Keratinocyte (primary cell): Measurements from ENCODE around the gene TARBP1. TPM values are rescaled to one million over a fixed set of nuclear protein-coding genes. Genes with fewer than 3 reads are reported as not detected.

ENCODE experiments used
- DNase-seq: peaks from one replicate; pipeline ENCODE4 v3.0.0-alpha.2; 2011; ENCODE audit warnings: low read depth, missing footprints, low spot score
- FAIRE-seq: peaks from 2 replicates; lab custom pipeline; 2011; peaks lifted over from hg19 to GRCh38; lab: Jason Lieb, UNC
- H2AFZ ChIP-seq: 2 replicates; pipeline ENCODE4 v1.6.0; 2012; ENCODE audit warnings: low read length, control low read depth, inconsistent platforms; ENCODE audit not compliant: control insufficient read depth
- H3K27ac ChIP-seq: 2 replicates; pipeline ENCODE4 v1.5.1; 2011; ENCODE audit warnings: low read length; ENCODE audit not compliant: control insufficient read depth, insufficient read depth
- H3K27me3 ChIP-seq: 3 replicates; pipeline ENCODE4 v1.6.0; 2011; ENCODE audit warnings: low read length; ENCODE audit not compliant: control insufficient read depth, insufficient read depth; ENCODE audit errors: extremely low read depth
- H3K36me3 ChIP-seq, 2 experiments: 2 replicates in 1 of 2; 3 replicates in 1 of 2; pipeline ENCODE4 v1.5.1; 2011; ENCODE audit warnings: low read length in 2 of 2, mild to moderate bottlenecking in 1 of 2; ENCODE audit not compliant: control insufficient read depth in 2 of 2, insufficient read depth in 2 of 2; ENCODE audit errors: extremely low read depth in 1 of 2
- H3K4me1 ChIP-seq: 3 replicates; pipeline ENCODE4 v1.5.1; 2011; ENCODE audit warnings: low read length; ENCODE audit not compliant: control insufficient read depth, insufficient read depth; ENCODE audit errors: extremely low read depth
- H3K4me2 ChIP-seq: 3 replicates; pipeline ENCODE4 v1.6.0; 2011; ENCODE audit warnings: low read depth, low read length; ENCODE audit not compliant: control insufficient read depth, insufficient read depth; ENCODE audit errors: extremely low read depth
- H3K4me3 ChIP-seq, 3 experiments: fragments of 200-600 bp in 1 of 3; sonication (generic) in 1 of 3; 2 replicates in 2 of 3; 3 replicates in 1 of 3; pipeline ENCODE4 v1.5.1; 2011 to 2016; ENCODE audit warnings: low read length in 3 of 3, mild to moderate bottlenecking in 3 of 3, control low read depth in 2 of 3, inconsistent platforms in 1 of 3, low read depth in 1 of 3, mixed read lengths in 1 of 3, mixed run types in 1 of 3, moderate library complexity in 1 of 3; ENCODE audit not compliant: control insufficient read depth in 2 of 3, insufficient read depth in 2 of 3; ENCODE audit errors: extremely low read depth in 1 of 3
- H3K79me2 ChIP-seq: 2 replicates; pipeline ENCODE4 v1.6.0; 2012; ENCODE audit warnings: low read length; ENCODE audit not compliant: control insufficient read depth, insufficient read depth
- H3K9ac ChIP-seq: 3 replicates; pipeline ENCODE4 v1.6.0; 2011; ENCODE audit warnings: low read length; ENCODE audit not compliant: control insufficient read depth, insufficient read depth; ENCODE audit errors: extremely low read depth
- H3K9me1 ChIP-seq: 3 replicates; pipeline ENCODE4 v1.6.0; 2011; ENCODE audit warnings: low read length; ENCODE audit not compliant: control insufficient read depth, insufficient read depth; ENCODE audit errors: extremely low read depth
- H3K9me3 ChIP-seq: 2 replicates; pipeline ENCODE4 v1.5.1; 2012; ENCODE audit warnings: low read depth, low read length; ENCODE audit not compliant: control insufficient read depth
- H4K20me1 ChIP-seq: 3 replicates; pipeline ENCODE4 v1.6.0; 2011; ENCODE audit warnings: low read length; ENCODE audit not compliant: control insufficient read depth, insufficient read depth; ENCODE audit errors: extremely low read depth
- CTCF ChIP-seq, 3 experiments: IDR thresholded peaks in 1 of 3; conservative IDR thresholded peaks in 1 of 3; optimal IDR thresholded peaks in 1 of 3; 2 replicates in 2 of 3; 3 replicates in 1 of 3; pipeline versions ENCODE3 to v1.5.1; 2011; ENCODE audit warnings: low read length in 3 of 3, mild to moderate bottlenecking in 3 of 3, moderate library complexity in 2 of 3, control low read depth in 1 of 3, inconsistent platforms in 1 of 3; ENCODE audit not compliant: insufficient read depth in 2 of 3; ENCODE audit errors: extremely low read depth in 1 of 3
- EZH2 ChIP-seq: IDR thresholded peaks from one replicate; pipeline ENCODE4 v1.6.1; 2012; ENCODE audit warnings: inconsistent platforms, mild to moderate bottlenecking, low read length, moderate library complexity
- dilution Hi-C: fragments of 300-500 bp; cut with MboI; formaldehyde crosslinking; loops from one replicate; pipeline ENCODE4 v1.7.0; 2020; ENCODE audit warnings: low sequenced_read_pairs; ENCODE audit not compliant: extremely low pct_ligation_motif_present
- polyA plus RNA-seq, 5 experiments: library from polyadenylated mRNA; depleted of rRNA in 3 of 5; stranded (reverse) in 3 of 5; stranded (forward) in 1 of 5; unstranded in 1 of 5; fragments of >200 nt; gene quantifications; 1 replicate in 1 of 5; 2 replicates in 3 of 5; 3 replicates in 1 of 5; pipeline versions ENCODE4 v1.2.1 to v1.2.3, GENCODE V29; 2011 to 2012; ENCODE audit warnings: missing spikeins in 2 of 5, low read depth in 1 of 5, low replicate concordance in 1 of 5

The TARBP1 gene
- polyA plus RNA-seq, 1 donor (not counting 4 experiments of a cell fraction or from before 2014, with no cell fraction given), result 28.7 TPM

DNA sequence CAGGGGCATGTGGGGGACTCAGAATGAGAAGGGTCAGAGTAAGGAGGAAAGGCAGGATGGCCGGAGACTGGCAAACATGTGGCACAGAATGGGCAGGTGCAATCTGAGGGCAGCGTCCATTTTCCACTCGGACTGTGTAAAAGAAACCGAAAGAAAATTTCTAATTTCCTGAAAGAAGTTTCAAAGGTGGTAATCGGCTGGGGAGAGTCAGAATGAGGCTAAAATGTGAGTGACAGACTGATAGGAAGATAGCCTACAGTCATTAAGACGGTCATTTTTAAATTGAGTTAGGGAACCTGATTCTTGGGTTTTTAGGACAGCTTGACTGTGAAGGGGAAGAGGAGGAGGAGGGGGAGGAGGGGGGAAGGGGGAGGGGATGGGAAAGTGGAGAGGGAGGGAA is 82.1 kb downstream of the TARBP1 start:
- no peak overlapping the region for H3K4me2 ChIP-seq
- H4K20me1 ChIP-seq, result no peaks in the 10 kb centered on the region
- H3K9ac ChIP-seq, result no peak overlapping the region
- DNase-seq (no peak), FAIRE-seq (no peak)
- no peak overlapping the region for H3K27ac ChIP-seq
- no peaks in the 10 kb centered on the region for H3K9me3 ChIP-seq
- peaks cover 8 to 12% of the 10 kb centered on the region in 2 experiments for H3K36me3 ChIP-seq
- dilution Hi-C loops, result no loop called here
- H3K27me3 ChIP-seq, result no peaks in the 10 kb centered on the region
- peaks cover 2% of the 10 kb centered on the region for H3K9me1 ChIP-seq
- no peak overlapping the region for H2AFZ ChIP-seq
- TF ChIP-seq EZH2 (no peak), CTCF (optimal IDR thresholded peaks at IDR 0.05 in 1 of 3, IDR thresholded peaks at IDR 0.05 in 1 of 3, conservative IDR thresholded peaks at IDR 0.05 in 1 of 3; ENCODE audit: extremely low read depth in 1 of 3, insufficient read depth in 2 of 3, low read length in 3 of 3) (no peak)
- no peaks in the 10 kb centered on the region for H3K4me1 ChIP-seq
- H3K79me2 ChIP-seq, result no peaks in the 10 kb centered on the region
- H3K4me3 ChIP-seq, result no peak overlapping the region

GRCh38 chr1:234396092-234396491 is 82.9 kb downstream of the TARBP1 start:
- Histone ChIP-seq H3K9ac (no peak overlapping the region), H3K4me1 (no peaks in the 10 kb centered on the region), H4K20me1 (no peaks in the 10 kb centered on the region), H3K9me1 (no peaks in the 10 kb centered on the region), H3K79me2 (no peaks in the 10 kb centered on the region), H3K27me3 (no peaks in the 10 kb centered on the region), H3K9me3 (no peaks in the 10 kb centered on the region), H3K36me3 (peaks cover 9 to 14% of the 10 kb centered on the region in 2 experiments), H3K27ac (no peak overlapping the region), H3K4me2 (no peak overlapping the region), H3K4me3 (no peak overlapping the region), H2AFZ (no peak overlapping the region)
- dilution Hi-C loops, result no loop called here
- DNase-seq (no peak), FAIRE-seq (no peak)
- TF ChIP-seq EZH2 (no peak), CTCF (optimal IDR thresholded peaks at IDR 0.05 in 1 of 3, IDR thresholded peaks at IDR 0.05 in 1 of 3, conservative IDR thresholded peaks at IDR 0.05 in 1 of 3; ENCODE audit: extremely low read depth in 1 of 3, insufficient read depth in 2 of 3, low read length in 3 of 3) (no peak)
